Common myeloid progenitor, CD34-positive (primary cell): ENCODE measurements around the gene DBT.

Experiments
- CTCF ChIA-PET: fragments of 350-600 bp; sonication (Branson Sonifier 250); formaldehyde crosslinking; loops from one replicate; lab custom pipeline; 2021; ENCODE audit warnings: antibody characterized with exemption; lab: Charles Lee
- POLR2A ChIA-PET: fragments of 350-600 bp; sonication (Branson Sonifier 250); formaldehyde crosslinking; loops from one replicate; lab custom pipeline; 2021; ENCODE audit warnings: antibody characterized with exemption; lab: Charles Lee
- DNase-seq, 3 donors: peaks; one replicate each; pipeline versions ENCODE4 v3.0.0 to v3.0.0-alpha.2; 2013
- H3K27ac ChIP-seq, 2 experiments: 1 replicate in 1 of 2; 2 replicates in 1 of 2; pipeline ENCODE4 v1.7.0; 2013; ENCODE audit warnings: inconsistent platforms in 2 of 2, low read length in 2 of 2, mild to moderate bottlenecking in 2 of 2, low read depth in 1 of 2, moderate library complexity in 1 of 2; ENCODE audit not compliant: severe bottlenecking in 2 of 2, insufficient read depth in 1 of 2, poor library complexity in 1 of 2
- H3K27me3 ChIP-seq, 5 experiments: replicated peaks in 2 of 5; 1 replicate in 3 of 5; 2 replicates in 2 of 5; pipeline versions ENCODE4 v1.6.1 to v1.7.0; 2013; ENCODE audit warnings: low read length in 4 of 5, mild to moderate bottlenecking in 2 of 5, moderate library complexity in 2 of 5, inconsistent platforms in 1 of 5; ENCODE audit not compliant: insufficient read depth in 5 of 5, control insufficient read depth in 4 of 5
- H3K36me3 ChIP-seq, 4 experiments: 1 replicate in 2 of 4; 2 replicates in 2 of 4; pipeline versions ENCODE4 v1.6.1 to v1.7.0; 2013; ENCODE audit warnings: low read length in 3 of 4, control low read depth in 1 of 4, mild to moderate bottlenecking in 1 of 4; ENCODE audit not compliant: control insufficient read depth in 4 of 4, insufficient read depth in 4 of 4
- H3K4me1 ChIP-seq, 4 experiments: 1 replicate in 3 of 4; 2 replicates in 1 of 4; pipeline versions ENCODE4 v1.6.1 to v1.7.1; 2013; ENCODE audit warnings: low read length in 3 of 4, mild to moderate bottlenecking in 3 of 4, control low read depth in 1 of 4, inconsistent platforms in 1 of 4, moderate library complexity in 1 of 4; ENCODE audit not compliant: control insufficient read depth in 4 of 4, insufficient read depth in 4 of 4; ENCODE audit errors: control extremely low read depth in 1 of 4
- H3K4me3 ChIP-seq, 7 experiments: 1 replicate in 4 of 7; 2 replicates in 3 of 7; pipeline versions ENCODE4 v1.5.1 to v1.7.0; 2013; ENCODE audit warnings: mild to moderate bottlenecking in 7 of 7, low read length in 6 of 7, moderate library complexity in 6 of 7, inconsistent platforms in 2 of 7, low read depth in 2 of 7, control low read depth in 1 of 7; ENCODE audit not compliant: insufficient read depth in 4 of 7, control insufficient read depth in 1 of 7; ENCODE audit errors: extremely low read depth in 1 of 7
- H3K9me3 ChIP-seq, 5 experiments: 1 replicate in 4 of 5; 2 replicates in 1 of 5; pipeline versions ENCODE4 v1.6.1 to v1.7.1; 2013; ENCODE audit warnings: low read length in 4 of 5, mild to moderate bottlenecking in 2 of 5, inconsistent platforms in 1 of 5, low read depth in 1 of 5, moderate library complexity in 1 of 5; ENCODE audit not compliant: control insufficient read depth in 4 of 5, insufficient read depth in 2 of 5; ENCODE audit errors: control extremely low read depth in 1 of 5
- WGBS: methylation state at CpG from one replicate; pipeline ENCODE4 v1.1.5; 2013; ENCODE audit not compliant: insufficient coverage; 5-methylcytosine and 5-hydroxymethylcytosine counted together

DBT gene

GRCh38 chr1:100168051-100168450 is 81.6 kb downstream of the DBT start:
- no peaks in the 10 kb centered on the region for H3K4me1 ChIP-seq
- peaks cover 0 to 1% (median 0%) of the 10 kb centered on the region in 5 experiments for H3K9me3 ChIP-seq
- DNase-seq: no peak
- WGBS: no CpG with 5 or more reads among the region's 2 CpGs
- H3K36me3 ChIP-seq: no peaks in the 10 kb centered on the region
- H3K27ac ChIP-seq: no peak overlapping the region
- H3K4me3 ChIP-seq: no peak overlapping the region
- ChIA-PET POLR2A (no interaction called here), CTCF (no interaction called here)
- no peaks in the 10 kb centered on the region for H3K27me3 ChIP-seq

GRCh38 chr1:100164702-100165101 is 84.9 kb downstream of the DBT start:
- Histone ChIP-seq H3K9me3 (peaks cover 0 to 1% (median 0%) of the 10 kb centered on the region in 5 experiments), H3K27ac (no peak overlapping the region), H3K36me3 (no peaks in the 10 kb centered on the region), H3K4me3 (no peak overlapping the region), H3K4me1 (no peaks in the 10 kb centered on the region), H3K27me3 (no peaks in the 10 kb centered on the region)
- 90% methylated on average over 3 of the region's 5 CpGs for WGBS
- ChIA-PET CTCF (interaction anchor here (1.2 kb wide), 1 partner anchor 18 kb away, joined by 3 read pairs; no protein-coding TSS in a partner anchor), POLR2A (no interaction called here)
- DNase-seq: no peak

GRCh38 chr1:100164216-100164615 is 85.4 kb downstream of the DBT start:
- Histone ChIP-seq H3K4me3 (no peak overlapping the region), H3K27me3 (no peaks in the 10 kb centered on the region), H3K9me3 (peaks cover 0 to 1% (median 0%) of the 10 kb centered on the region in 5 experiments), H3K36me3 (no peaks in the 10 kb centered on the region), H3K4me1 (no peaks in the 10 kb centered on the region), H3K27ac (no peak overlapping the region)
- DNase-seq: no peak
- WGBS: 100% methylated on average over 1 of the region's 2 CpGs
- CTCF ChIA-PET: interaction anchor here (0.7 kb wide), 1 partner anchor 15 kb away, joined by 3 read pairs; no protein-coding TSS in a partner anchor
- POLR2A ChIA-PET: no interaction called here

GRCh38 chr1:100162881-100163280 is 86.8 kb downstream of the DBT start:
- no peak overlapping the region for H3K27ac ChIP-seq
- H3K4me1 ChIP-seq: no peaks in the 10 kb centered on the region
- no peak for DNase-seq
- peaks cover 0 to 1% (median 0%) of the 10 kb centered on the region in 5 experiments for H3K9me3 ChIP-seq
- POLR2A ChIA-PET: no interaction called here
- no peak overlapping the region for H3K4me3 ChIP-seq
- H3K27me3 ChIP-seq: no peaks in the 10 kb centered on the region
- CTCF ChIA-PET: interaction anchor here (0.6 kb wide), 1 partner anchor 311 kb away, joined by 3 read pairs; no protein-coding TSS in a partner anchor
- H3K36me3 ChIP-seq: no peaks in the 10 kb centered on the region

GRCh38 chr1:100152271-100152670 is 97.4 kb downstream of the DBT start:
- H3K36me3 ChIP-seq: peaks cover 0 to 24% (median 11%) of the 10 kb centered on the region in 4 experiments
- ChIA-PET CTCF (no interaction called here), POLR2A (no interaction called here)
- no peaks in the 10 kb centered on the region for H3K27me3 ChIP-seq
- no peaks in the 10 kb centered on the region for H3K4me1 ChIP-seq
- DNase-seq: no peak
- H3K4me3 ChIP-seq: no peak overlapping the region
- H3K27ac ChIP-seq: no peak overlapping the region
- H3K9me3 ChIP-seq: no peaks in the 10 kb centered on the region
- no CpG with 5 or more reads among the region's 4 CpGs for WGBS

- Histone ChIP-seq H3K27me3 (no peaks in the 10 kb centered on the region), H3K4me1 (no peaks in the 10 kb centered on the region), H3K4me3 (no peak overlapping the region), H3K27ac (no peak overlapping the region), H3K9me3 (no peaks in the 10 kb centered on the region), H3K36me3 (peaks cover 0 to 27% (median 13%) of the 10 kb centered on the region in 4 experiments)
- 78% methylated on average over 1 of the region's 2 CpGs for WGBS
- ChIA-PET POLR2A (no interaction called here), CTCF (no interaction called here)
- DNase-seq: no peak
Observed at GRCh38 chr1:100151679-100152078, 98.0 kb downstream of the DBT start.

- ChIA-PET POLR2A (no interaction called here), CTCF (interaction anchor here (0.9 kb wide), 1 partner anchor 305 kb away, joined by 4 read pairs; no protein-coding TSS in a partner anchor)
- no peaks in the 10 kb centered on the region for H3K27me3 ChIP-seq
- WGBS: 100% methylated on average over 1 of the region's 4 CpGs
- no peak overlapping the region for H3K4me3 ChIP-seq
- no peak for DNase-seq
- H3K9me3 ChIP-seq: no peaks in the 10 kb centered on the region
- H3K4me1 ChIP-seq: no peaks in the 10 kb centered on the region
- H3K27ac ChIP-seq: no peak overlapping the region
- peaks cover 17 to 64% (median 29%) of the 10 kb centered on the region in 4 experiments for H3K36me3 ChIP-seq
Observed at GRCh38 chr1:100147875-100148274, 101.8 kb downstream of the DBT start.
